H1 (cell line): Measurements from ENCODE around the gene SYTL5. TPM values are rescaled to one million over a fixed set of nuclear protein-coding genes. Genes with fewer than 3 reads are reported as not detected.

Source experiments
- BACH1 ChIP-seq: IDR thresholded peaks from 2 replicates; pipeline ENCODE4 v1.6.1; 2012; ENCODE audit warnings: low read length, improper control_type of control experiment
- CHD2 ChIP-seq: IDR thresholded peaks from 2 replicates; pipeline ENCODE4 v1.6.1; 2012; ENCODE audit warnings: low read length, improper control_type of control experiment
- CHD7 ChIP-seq: fragments of 300-600 bp; sonication (generic); IDR thresholded peaks from 2 replicates; pipeline ENCODE4 v1.7.1; 2012; ENCODE audit warnings: low read length, moderate library complexity, mild to moderate bottlenecking, inconsistent platforms; ENCODE audit not compliant: insufficient replicate concordance
- JUN ChIP-seq: IDR thresholded peaks from 2 replicates; pipeline ENCODE4 v1.6.1; 2011; ENCODE audit warnings: low read depth, mild to moderate bottlenecking, improper control_type of control experiment, low read length
- POU5F1 ChIP-seq: IDR thresholded peaks from 2 replicates; pipeline ENCODE4 v1.6.1; 2011; ENCODE audit warnings: low read depth, mild to moderate bottlenecking, low read length, moderate library complexity
- RXRA ChIP-seq: IDR thresholded peaks from 2 replicates; pipeline ENCODE4 v1.6.1; 2011; ENCODE audit warnings: low read depth, mild to moderate bottlenecking, low read length, moderate library complexity; ENCODE audit not compliant: insufficient read depth
- SAP30 ChIP-seq: fragments of 300-600 bp; sonication (generic); IDR thresholded peaks from 2 replicates; pipeline ENCODE4 v1.7.1; 2012; ENCODE audit warnings: low read length, moderate library complexity, mild to moderate bottlenecking, inconsistent platforms; ENCODE audit not compliant: insufficient read depth, insufficient replicate concordance
- SRF ChIP-seq: IDR thresholded peaks from 2 replicates; pipeline ENCODE4 v1.6.1; 2011; ENCODE audit warnings: mild to moderate bottlenecking, low read depth, low read length, moderate library complexity
- ZNF274 ChIP-seq: IDR thresholded peaks from 2 replicates; pipeline ENCODE4 v1.7.0; 2012; ENCODE audit warnings: low read length, borderline replicate concordance; ENCODE audit errors: extremely low read depth
- polyA plus RNA-seq, 7 experiments: library from polyadenylated mRNA; depleted of rRNA in 3 of 7; stranded (reverse) in 5 of 7; unstranded in 2 of 7; fragments of >200 nt in 5 of 7; fragments of 200-250 nt in 2 of 7; gene quantifications; 1 replicate in 5 of 7; 2 replicates in 1 of 7; 4 replicates in 1 of 7; pipeline versions ENCODE4 v1.2.1 to v1.2.3, GENCODE V29; 2011 to 2013; ENCODE audit warnings: missing spikeins in 2 of 7, mixed read lengths in 2 of 7
- total RNA-seq: library from RNA; stranded (reverse); fragmentation: NEBNext Ultra II Directional; extraction: Animal tissue kit (Norgen Biotek cat#: 25700); gene quantifications from 2 replicates; pipeline ENCODE4 v1.2.1, GENCODE V29; 2021

Gene SYTL5
- total and polyA plus RNA-seq, 2 of the 8 experiments (the other 6 are each of a cell fraction or from before 2014, with no cell fraction given), result 0.15 to 0.52 TPM

- TF ChIP-seq JUN (no peak), RXRA (no peak), SAP30 (no peak), CHD2 (no peak), CHD7 (no peak), SRF (no peak), POU5F1 (no peak), ZNF274 (no peak), BACH1 (no peak)
These were observed 7.6 kb upstream of the SYTL5 start (continued) for GRCh38 chrX:37998586-37999262.
